Activated CD8-positive, alpha-beta memory T cell treated with anti-CD3 and anti-CD28 coated beads for 24 hours (primary cell): Measurements from ENCODE around the gene NPR1.

Source experiments
- DNase-seq: peaks from one replicate; pipeline ENCODE4 v3.0.0-alpha.2; 2020

The NPR1 gene

GRCh38 chr1:153730468-153730988, 52.0 kb downstream of the NPR1 start:
- DNase-seq: no peak

GRCh38 chr1:153733970-153734369, 55.5 kb downstream of the NPR1 start:
- DNase-seq: no peak

- DNase-seq: no peak
Observed at GRCh38 chr1:153734396-153735089, 56.1 kb downstream of the NPR1 start.

GRCh38 chr1:153735090-153735420, 56.6 kb downstream of the NPR1 start:
- DNase-seq: no peak

- DNase-seq: no peak
Observed at GRCh38 chr1:153741986-153742385, 63.5 kb downstream of the NPR1 start.

- no peak for DNase-seq
Observed at GRCh38 chr1:153742411-153743142, 64.1 kb downstream of the NPR1 start.
